GM10266 (cell line): ENCODE results near the gene INPP5A.
"Not testable (repeated sequence)": the region's sequence is repeated elsewhere in the genome, so short reads cannot be mapped to it uniquely, and the experiment has no call there.

ENCODE experiments used
- DNase-seq: peaks from one replicate; pipeline ENCODE4 v3.0.0; 2012; ENCODE audit errors: extremely low spot score
- CTCF ChIP-seq: IDR thresholded peaks from 2 replicates; pipeline ENCODE4 v1.5.1; 2012; ENCODE audit warnings: mild to moderate bottlenecking, low read depth; ENCODE audit not compliant: control insufficient read depth, insufficient read depth; ENCODE audit errors: missing control alignments

The INPP5A gene

GRCh38 chr10:132765435-132765834, 227.8 kb downstream of the INPP5A start:
- DNase-seq: no peak

GRCh38 chr10:132766291-132766690, 228.7 kb downstream of the INPP5A start:
- no peak for TF ChIP-seq CTCF
- no peak for DNase-seq

More at GRCh38 chr10:132765435-132765834, 227.8 kb downstream of the INPP5A start:
- TF ChIP-seq CTCF: no peak

- TF ChIP-seq CTCF: no peak
Measured at GRCh38 chr10:132768346-132769248, 231.0 kb downstream of the INPP5A start.

GRCh38 chr10:132770061-132771021, 232.8 kb downstream of the INPP5A start:
- DNase-seq: no peak
- no peak for TF ChIP-seq CTCF

More at GRCh38 chr10:132768346-132769248, 231.0 kb downstream of the INPP5A start:
- DNase-seq: no peak

GRCh38 chr10:132772816-132773215, 235.2 kb downstream of the INPP5A start:
- DNase-seq: not testable (repeated sequence)

- no peak for TF ChIP-seq CTCF
- no peak for DNase-seq
Measured at GRCh38 chr10:132774181-132774901, 236.8 kb downstream of the INPP5A start.
